Choroid plexus epithelial cell (primary cell): ENCODE results near the gene GMDS.

Source experiments
- DNase-seq: peaks from one replicate; pipeline ENCODE4 v3.0.0-alpha.2; 2010; ENCODE audit warnings: low read depth
- H3K4me3 ChIP-seq: 2 replicates; pipeline ENCODE4 v1.5.1; 2011; ENCODE audit warnings: low read depth, mild to moderate bottlenecking, control low read depth, low read length, moderate library complexity
- CTCF ChIP-seq: conservative IDR thresholded peaks from 2 replicates; pipeline ENCODE4 v1.5.1; 2011; ENCODE audit warnings: low read depth, mild to moderate bottlenecking, control low read depth, inconsistent platforms, low read length, moderate library complexity

The GMDS gene

GRCh38 chr6:1821513-1822183, 423.8 kb downstream of the GMDS start:
- DNase-seq: peak; percentile 49
- peak overlapping the region; percentile 46 for H3K4me3 ChIP-seq
- no peak for TF ChIP-seq CTCF

- no peak for DNase-seq
- H3K4me3 ChIP-seq: peak overlapping the region; percentile 46
- TF ChIP-seq CTCF: no peak
Measured at GRCh38 chr6:1821164-1821512, 424.3 kb downstream of the GMDS start.

- H3K4me3 ChIP-seq: peak overlapping the region; percentile 46
- DNase-seq: no peak
- no peak for TF ChIP-seq CTCF
Measured at GRCh38 chr6:1820714-1821113, 424.7 kb downstream of the GMDS start.

- no peak for TF ChIP-seq CTCF
- DNase-seq: peak; percentile 68
- no peak overlapping the region for H3K4me3 ChIP-seq
Measured at GRCh38 chr6:1820165-1820564, 425.2 kb downstream of the GMDS start.

- DNase-seq: no peak
- no peak for TF ChIP-seq CTCF
- H3K4me3 ChIP-seq: no peak overlapping the region
Measured at GRCh38 chr6:1819007-1819406, 426.4 kb downstream of the GMDS start.

GRCh38 chr6:1817033-1817761, 428.2 kb downstream of the GMDS start:
- DNase-seq: no peak
- no peak overlapping the region for H3K4me3 ChIP-seq
- no peak for TF ChIP-seq CTCF
